Inferior parietal cortex (tissue), 1 donor: ENCODE results near the gene ETV7.
"Not testable (repeated sequence)": the region's sequence is repeated elsewhere in the genome, so short reads cannot be mapped to it uniquely, and the experiment has no call there.

Experiments used
- DNase-seq: peaks from one replicate; pipeline ENCODE4 v3.0.0-alpha.2; 2016; ENCODE audit errors: extremely low spot score

ETV7 gene

DNA sequence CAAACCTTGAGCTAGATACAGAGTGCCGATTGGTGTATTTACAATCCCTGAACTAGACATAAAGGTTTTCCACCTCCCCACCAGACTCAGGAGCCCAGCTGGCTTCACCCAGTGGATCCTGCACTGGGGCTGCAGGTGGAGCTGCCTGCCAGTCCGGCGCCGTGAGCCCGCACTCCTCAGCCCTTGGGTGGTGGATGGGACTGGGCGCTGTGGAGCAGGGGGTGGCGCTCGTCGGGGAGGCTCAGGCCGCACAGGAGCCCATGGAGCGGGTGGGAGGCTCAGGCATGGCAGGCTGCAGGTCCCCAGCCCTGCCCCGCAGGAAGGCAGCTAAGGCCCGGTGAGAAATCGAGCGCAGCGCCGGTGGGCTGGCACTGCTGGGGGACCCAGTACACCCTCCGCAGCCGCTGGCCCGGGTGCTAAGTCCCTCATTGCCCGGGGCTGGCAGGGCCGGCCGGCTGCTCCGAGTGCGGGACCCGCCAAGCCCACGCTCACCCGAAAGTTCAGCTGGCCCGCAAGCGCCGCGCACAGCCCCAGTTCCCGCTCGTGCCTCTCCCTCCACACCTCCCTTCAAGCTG, 23.3 kb downstream of the ETV7 start:
- DNase-seq: not testable (repeated sequence)

DNA sequence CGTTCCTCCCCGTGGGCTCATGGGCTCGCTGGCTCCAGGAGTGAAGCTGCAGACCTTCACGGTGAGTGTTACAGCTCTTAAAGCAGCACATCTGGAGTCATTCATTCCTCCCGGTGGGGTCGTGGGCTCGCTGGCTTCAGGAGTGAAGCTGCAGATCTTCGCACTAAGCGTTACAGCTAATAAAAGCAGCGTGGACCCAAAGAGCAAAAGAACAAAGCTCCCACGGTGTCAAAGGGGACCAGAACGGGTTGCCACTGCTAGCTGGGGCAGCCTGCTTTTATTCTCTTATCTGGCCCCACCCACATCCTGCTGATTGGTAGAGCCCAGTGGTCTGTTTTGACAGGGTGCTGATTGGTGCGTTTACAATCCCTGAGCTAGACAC, 24.1 kb downstream of the ETV7 start:
- DNase-seq: not testable (repeated sequence)

GRCh38 chr6:36362551-36363370, 24.7 kb downstream of the ETV7 start:
- DNase-seq: no peak

DNA sequence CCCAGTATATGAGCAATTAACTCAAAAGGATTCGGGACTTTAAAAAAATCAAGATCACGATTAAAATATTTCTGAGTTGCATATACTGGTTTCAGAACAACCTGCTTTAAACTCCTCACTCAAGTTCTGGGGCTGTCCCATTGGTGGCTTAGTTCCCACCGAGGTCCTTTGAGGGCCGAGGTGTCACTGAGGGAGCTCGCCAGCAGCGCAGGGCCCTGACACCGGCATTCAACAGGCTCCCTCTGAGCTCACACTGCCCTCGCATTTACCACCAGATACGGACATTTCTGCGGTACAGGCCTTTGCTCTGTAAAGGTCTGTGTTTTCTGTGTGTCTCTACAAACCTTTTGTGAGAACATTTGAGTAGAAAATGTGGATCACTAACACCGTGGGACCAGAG, 26.4 kb downstream of the ETV7 start:
- DNase-seq: no peak

- peak; percentile 94 for DNase-seq
Measured at GRCh38 chr6:36360241-36361054, 27.0 kb downstream of the ETV7 start.

GRCh38 chr6:36358226-36358915, 29.1 kb downstream of the ETV7 start:
- DNase-seq: peak; percentile 66

- no peak for DNase-seq
Measured at GRCh38 chr6:36357872-36358225, 29.6 kb downstream of the ETV7 start.

DNA sequence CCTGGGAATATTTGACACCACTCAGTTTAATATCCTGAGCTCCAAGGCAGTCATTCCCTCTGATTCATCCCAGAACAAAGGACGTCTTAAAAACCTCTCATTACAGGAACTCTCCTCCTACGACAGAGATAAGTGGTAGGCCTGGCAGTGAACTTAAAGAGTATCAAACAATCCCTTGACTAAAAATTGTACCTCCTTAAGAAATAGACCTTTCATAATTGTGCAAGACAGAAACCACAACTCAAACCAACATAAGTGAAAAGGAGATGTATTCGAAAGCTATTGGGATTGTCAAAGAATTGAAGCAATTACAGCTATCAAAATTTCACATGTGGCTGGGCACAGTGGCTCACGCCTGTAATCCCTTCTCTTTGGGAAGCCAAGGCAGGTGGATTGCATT, 31.6 kb downstream of the ETV7 start:
- no peak for DNase-seq

DNA sequence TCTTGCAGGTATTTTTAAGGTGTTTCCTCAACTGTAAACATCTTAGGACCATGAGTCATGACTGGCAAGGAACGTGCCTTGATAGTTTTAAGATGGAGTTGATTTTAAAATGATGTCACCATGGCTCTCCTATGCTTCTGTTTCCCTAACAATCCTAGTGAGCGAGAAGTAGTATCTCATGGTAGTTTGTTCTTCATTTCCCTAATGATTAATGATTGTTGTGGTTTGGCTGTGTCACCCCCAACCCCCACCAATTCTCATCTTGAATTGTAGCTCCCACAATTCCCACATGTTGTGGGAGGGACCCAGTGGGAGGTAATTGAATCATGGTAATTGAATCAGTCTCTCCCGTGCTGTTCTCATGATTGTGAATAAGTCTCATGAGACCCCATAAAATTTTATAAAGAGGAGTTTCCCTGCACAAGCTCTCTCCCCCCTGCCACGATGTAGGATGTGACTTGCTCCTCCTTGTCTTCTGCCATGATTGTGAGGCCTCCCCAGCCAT, 34.0 kb downstream of the ETV7 start:
- DNase-seq: no peak

- no peak for DNase-seq
Measured at GRCh38 chr6:36352477-36353157, 34.9 kb downstream of the ETV7 start.

- DNase-seq: no peak
Measured at GRCh38 chr6:36350681-36351571, 36.5 kb downstream of the ETV7 start.

- DNase-seq: no peak
Measured at GRCh38 chr6:36350082-36350481, 37.4 kb downstream of the ETV7 start.

DNA sequence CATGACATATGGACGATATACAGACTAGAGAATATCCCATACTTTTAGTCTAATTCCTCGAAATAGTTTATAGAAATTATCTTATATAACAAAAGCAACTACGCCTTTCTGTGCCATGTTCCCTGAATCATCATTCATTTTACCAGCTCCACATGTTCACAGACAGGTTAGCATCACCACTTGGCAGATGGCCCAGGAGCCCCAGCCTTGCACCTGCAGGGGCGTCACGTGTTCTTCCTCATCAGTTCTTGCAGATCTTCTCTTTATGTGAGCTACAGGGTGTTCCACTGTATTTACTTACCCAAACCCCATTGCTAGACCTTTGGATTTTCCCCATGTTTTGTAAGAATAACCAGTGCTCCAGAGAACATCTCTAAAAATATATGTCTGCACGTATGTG, 38.2 kb downstream of the ETV7 start:
- DNase-seq: no peak

- DNase-seq: no peak
Measured at GRCh38 chr6:36347621-36348020, 39.8 kb downstream of the ETV7 start.

- DNase-seq: no peak
Measured at GRCh38 chr6:36346486-36347273, 40.8 kb downstream of the ETV7 start.

- DNase-seq: no peak
Measured at GRCh38 chr6:36345681-36346466, 41.6 kb downstream of the ETV7 start.

DNA sequence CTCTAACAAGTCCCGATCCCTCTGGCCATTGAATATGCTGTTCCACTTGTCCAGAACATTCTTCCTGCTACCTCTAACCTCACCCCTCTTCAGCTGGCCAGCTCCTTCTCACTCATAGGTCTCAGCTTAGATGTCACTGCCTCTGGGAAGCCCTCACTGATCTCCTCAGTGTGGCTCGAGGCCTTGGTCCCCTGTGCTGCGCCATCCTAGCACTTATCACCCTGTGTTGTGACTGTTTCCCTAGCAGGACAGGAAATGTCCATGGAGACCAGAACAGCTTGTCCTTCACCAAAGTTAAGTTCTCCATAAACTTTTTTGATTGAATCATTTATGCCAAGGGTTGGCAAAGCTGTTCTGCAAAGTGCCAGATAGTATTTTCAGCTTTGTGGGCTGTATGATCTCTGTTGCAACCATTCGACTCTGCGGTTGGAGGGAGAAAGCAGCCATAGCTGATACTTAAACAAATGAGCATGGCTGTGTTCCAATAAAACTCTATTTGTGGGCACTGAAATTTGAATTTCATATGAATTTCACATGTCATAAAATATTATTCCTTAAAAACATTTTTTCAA, 44.3 kb downstream of the ETV7 start:
- no peak for DNase-seq
